PFSK-1 (cell line): ENCODE measurements around the gene ADCY2.

ENCODE experiments used
- FOXP2 ChIP-seq: optimal IDR thresholded peaks from 2 replicates; pipeline ENCODE3; 2011; ENCODE audit warnings: borderline replicate concordance, control low read depth, inconsistent platforms; ENCODE audit not compliant: insufficient read depth; ENCODE audit errors: extremely low read length, extremely low read depth
- POLR2AphosphoS5 ChIP-seq: IDR thresholded peaks from 2 replicates; pipeline ENCODE4 v1.6.1; 2012; ENCODE audit warnings: low read depth, mild to moderate bottlenecking, control low read depth, low read length, moderate library complexity
- REST ChIP-seq, 2 experiments: IDR thresholded peaks; 2 replicates each; pipeline versions ENCODE4 v1.6.1 to v1.8.0; 2011 to 2012; ENCODE audit warnings: low read depth in 2 of 2, low read length in 2 of 2, control low read depth in 1 of 2, inconsistent platforms in 1 of 2, mild to moderate bottlenecking in 1 of 2, moderate library complexity in 1 of 2; ENCODE audit not compliant: insufficient read depth in 1 of 2
- SIN3A ChIP-seq: IDR thresholded peaks from 2 replicates; pipeline ENCODE4 v1.6.1; 2012; ENCODE audit warnings: mild to moderate bottlenecking, low read length, moderate library complexity, borderline replicate concordance; ENCODE audit not compliant: insufficient read depth
- TAF1 ChIP-seq: IDR thresholded peaks from 2 replicates; pipeline ENCODE4 v1.6.1; 2012; ENCODE audit warnings: low read length, control low read depth, borderline replicate concordance; ENCODE audit not compliant: insufficient read depth

The ADCY2 gene

GRCh38 chr5:7425830-7426229 is 29.9 kb downstream of the ADCY2 start:
- no peak for TF ChIP-seq TAF1
- TF ChIP-seq POLR2AphosphoS5 = no peak
- TF ChIP-seq SIN3A = no peak
- no peak for TF ChIP-seq REST (IDR thresholded peaks at IDR 0.05; ENCODE audit: insufficient read depth in 1 of 2, low read depth in 2 of 2, low read length in 2 of 2)

- TF ChIP-seq POLR2AphosphoS5 (no peak), TAF1 (no peak), SIN3A (no peak), REST (IDR thresholded peaks at IDR 0.05; ENCODE audit: insufficient read depth in 1 of 2, low read depth in 2 of 2, low read length in 2 of 2) (no peak), FOXP2 (no peak)
Measured at GRCh38 chr5:7426284-7426683, 30.3 kb downstream of the ADCY2 start.

GRCh38 chr5:7434914-7435313 is 39.0 kb downstream of the ADCY2 start:
- no peak for TF ChIP-seq FOXP2
- no peak for TF ChIP-seq TAF1
- no peak for TF ChIP-seq SIN3A
- TF ChIP-seq POLR2AphosphoS5 = no peak
- TF ChIP-seq REST (IDR thresholded peaks at IDR 0.05; ENCODE audit: insufficient read depth in 1 of 2, low read depth in 2 of 2, low read length in 2 of 2) = no peak

GRCh38 chr5:7435503-7435902 is 39.6 kb downstream of the ADCY2 start:
- TF ChIP-seq FOXP2 (no peak), TAF1 (no peak), SIN3A (no peak), POLR2AphosphoS5 (no peak), REST (IDR thresholded peaks at IDR 0.05; ENCODE audit: insufficient read depth in 1 of 2, low read depth in 2 of 2, low read length in 2 of 2) (no peak)

GRCh38 chr5:7436521-7436920 is 40.6 kb downstream of the ADCY2 start:
- TF ChIP-seq POLR2AphosphoS5 (no peak), REST (IDR thresholded peaks at IDR 0.05; ENCODE audit: insufficient read depth in 1 of 2, low read depth in 2 of 2, low read length in 2 of 2) (no peak), TAF1 (no peak), SIN3A (no peak), FOXP2 (no peak)
